Neural crest cell (in vitro differentiated cells): ENCODE data around the gene CTCF. TPM values are rescaled to one million over a fixed set of nuclear protein-coding genes. Genes with fewer than 3 reads are reported as not detected.

ENCODE experiments used
- DNase-seq: peaks from one replicate; pipeline ENCODE4 v3.0.0; 2021; ENCODE audit warnings: low read depth, mixed read lengths, low spot score
- H3K27ac Mint-ChIP-seq: one replicate; pipeline ENCODE4 v1.8.0; 2021; ENCODE audit warnings: mild to moderate bottlenecking, mixed read lengths; ENCODE audit not compliant: unreplicated experiment
- H3K27me3 Mint-ChIP-seq: 2 replicates; pipeline ENCODE4 v1.8.0; 2021; ENCODE audit warnings: low read depth, mild to moderate bottlenecking, mixed read lengths
- H3K36me3 Mint-ChIP-seq: 2 replicates; pipeline ENCODE4 v1.8.0; 2021; ENCODE audit warnings: low read depth, mild to moderate bottlenecking, mixed read lengths
- H3K4me1 Mint-ChIP-seq: 2 replicates; pipeline ENCODE4 v1.8.0; 2021; ENCODE audit warnings: mixed read lengths
- H3K4me3 Mint-ChIP-seq: one replicate; pipeline ENCODE4 v1.8.0; 2021; ENCODE audit warnings: mild to moderate bottlenecking, mixed read lengths
- H3K9me3 Mint-ChIP-seq: 2 replicates; pipeline ENCODE4 v1.8.0; 2021; ENCODE audit warnings: mixed read lengths
- total RNA-seq: library from RNA; stranded (reverse); gene quantifications from 2 replicates; pipeline ENCODE4 v1.2.1, GENCODE V29; 2021
- TF ChIP-seq, protein P1 (sequence below): fragments of 200-600 bp; sonication (generic); conservative IDR thresholded peaks from 2 replicates; pipeline ENCODE4 v1.5.0; 2021; ENCODE audit warnings: antibody characterized with exemption, mild to moderate bottlenecking

CTCF gene
- total RNA-seq, 1 donor from 2014 or later, result 78.8 TPM

DNA sequence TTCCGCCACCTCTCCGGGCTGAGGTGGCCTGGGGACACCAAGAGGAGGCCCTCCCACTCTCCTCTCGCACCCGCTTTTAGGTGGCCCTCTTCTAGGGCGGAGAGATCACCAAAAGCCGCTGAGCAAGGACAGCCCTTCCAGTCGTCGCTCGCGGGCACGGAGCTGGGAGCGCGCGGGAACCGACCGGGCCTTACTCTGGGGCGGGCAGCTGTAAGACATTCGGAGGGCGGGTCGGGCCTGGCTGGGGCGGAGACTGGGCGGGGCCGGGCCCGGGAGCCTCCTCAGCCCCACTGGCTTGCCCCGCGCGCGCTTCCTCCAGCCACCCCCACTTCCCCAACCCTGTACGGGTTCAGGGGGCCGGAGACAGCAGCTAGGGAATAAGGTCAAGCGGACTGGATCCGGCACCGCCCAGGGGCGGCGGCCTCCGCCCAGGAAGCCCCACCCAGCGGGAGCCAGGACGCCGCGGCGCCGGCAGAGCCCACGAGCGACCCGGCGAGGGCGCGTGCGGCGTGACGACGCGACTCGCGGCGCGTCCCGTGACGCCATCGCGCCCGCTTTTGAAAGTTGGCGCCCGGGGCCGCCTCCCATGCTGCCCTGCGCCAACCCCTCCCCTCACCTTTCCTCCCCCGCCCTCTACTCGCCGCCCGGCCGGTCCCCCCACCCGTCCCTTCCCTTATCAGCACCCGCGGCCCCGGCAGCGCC is 351 bp upstream of the CTCF start:
- DNase-seq, result peak; percentile 83
- Mint-ChIP-seq H3K27ac (peak overlapping the region; percentile 84), H3K4me3 (peak overlapping the region; percentile 94), H3K9me3 (no peaks in the 10 kb centered on the region), H3K27me3 (no peaks in the 10 kb centered on the region), H3K4me1 (peaks cover 30% of the 10 kb centered on the region), H3K36me3 (no peaks in the 10 kb centered on the region)
- TF ChIP-seq, protein P1, sequence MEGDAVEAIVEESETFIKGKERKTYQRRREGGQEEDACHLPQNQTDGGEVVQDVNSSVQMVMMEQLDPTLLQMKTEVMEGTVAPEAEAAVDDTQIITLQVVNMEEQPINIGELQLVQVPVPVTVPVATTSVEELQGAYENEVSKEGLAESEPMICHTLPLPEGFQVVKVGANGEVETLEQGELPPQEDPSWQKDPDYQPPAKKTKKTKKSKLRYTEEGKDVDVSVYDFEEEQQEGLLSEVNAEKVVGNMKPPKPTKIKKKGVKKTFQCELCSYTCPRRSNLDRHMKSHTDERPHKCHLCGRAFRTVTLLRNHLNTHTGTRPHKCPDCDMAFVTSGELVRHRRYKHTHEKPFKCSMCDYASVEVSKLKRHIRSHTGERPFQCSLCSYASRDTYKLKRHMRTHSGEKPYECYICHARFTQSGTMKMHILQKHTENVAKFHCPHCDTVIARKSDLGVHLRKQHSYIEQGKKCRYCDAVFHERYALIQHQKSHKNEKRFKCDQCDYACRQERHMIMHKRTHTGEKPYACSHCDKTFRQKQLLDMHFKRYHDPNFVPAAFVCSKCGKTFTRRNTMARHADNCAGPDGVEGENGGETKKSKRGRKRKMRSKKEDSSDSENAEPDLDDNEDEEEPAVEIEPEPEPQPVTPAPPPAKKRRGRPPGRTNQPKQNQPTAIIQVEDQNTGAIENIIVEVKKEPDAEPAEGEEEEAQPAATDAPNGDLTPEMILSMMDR, result no peak

DNA sequence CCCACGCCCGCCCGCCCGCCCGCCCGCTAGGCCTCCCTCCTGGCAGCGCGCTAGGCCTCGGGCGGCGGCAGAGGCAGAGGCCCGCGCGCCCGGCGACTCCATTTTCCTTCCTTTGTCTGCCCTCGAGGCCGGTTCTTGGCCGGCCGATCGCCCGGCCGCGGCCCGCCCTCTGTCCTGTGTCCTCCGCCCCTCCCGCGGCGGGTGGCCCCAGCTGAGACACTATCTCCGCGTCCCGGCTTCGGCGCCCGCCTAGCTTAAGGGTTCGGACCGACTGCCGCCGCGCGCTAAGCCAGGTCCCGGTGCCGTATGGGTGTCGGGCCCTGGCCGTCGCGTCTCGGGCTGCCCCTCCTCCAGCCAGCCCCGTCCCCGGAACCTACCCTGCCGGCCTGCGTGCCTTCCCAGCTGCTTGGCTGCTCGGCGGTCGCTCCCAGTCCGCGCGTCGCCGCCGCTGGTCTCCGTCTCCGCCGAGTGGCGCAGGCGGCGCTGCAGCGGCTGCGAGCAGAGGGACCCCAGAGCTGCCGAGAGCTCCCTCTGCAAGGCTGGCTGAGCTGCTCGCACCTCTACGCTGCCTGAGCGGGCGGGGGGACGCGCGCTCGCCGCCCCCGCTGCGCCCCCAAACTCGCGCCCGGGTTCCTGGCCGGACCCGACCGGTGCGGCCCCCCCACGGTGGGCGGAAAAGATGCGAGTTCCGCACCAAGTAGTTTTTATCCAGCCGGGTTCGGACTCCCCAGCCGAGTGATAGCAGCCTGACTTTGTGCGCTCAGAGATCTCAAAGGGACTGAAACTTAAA is 787 bp downstream of the CTCF start:
- H3K4me1 Mint-ChIP-seq, result peaks cover 33% of the 10 kb centered on the region
- H3K27me3 Mint-ChIP-seq, result no peaks in the 10 kb centered on the region
- no peaks in the 10 kb centered on the region for H3K9me3 Mint-ChIP-seq
- no peaks in the 10 kb centered on the region for H3K36me3 Mint-ChIP-seq
- peak overlapping the region; percentile 96 for H3K4me3 Mint-ChIP-seq
- DNase-seq, result peak; percentile 55
- peak overlapping the region; percentile 98 for H3K27ac Mint-ChIP-seq
- TF ChIP-seq, protein P1, result no peak

DNA sequence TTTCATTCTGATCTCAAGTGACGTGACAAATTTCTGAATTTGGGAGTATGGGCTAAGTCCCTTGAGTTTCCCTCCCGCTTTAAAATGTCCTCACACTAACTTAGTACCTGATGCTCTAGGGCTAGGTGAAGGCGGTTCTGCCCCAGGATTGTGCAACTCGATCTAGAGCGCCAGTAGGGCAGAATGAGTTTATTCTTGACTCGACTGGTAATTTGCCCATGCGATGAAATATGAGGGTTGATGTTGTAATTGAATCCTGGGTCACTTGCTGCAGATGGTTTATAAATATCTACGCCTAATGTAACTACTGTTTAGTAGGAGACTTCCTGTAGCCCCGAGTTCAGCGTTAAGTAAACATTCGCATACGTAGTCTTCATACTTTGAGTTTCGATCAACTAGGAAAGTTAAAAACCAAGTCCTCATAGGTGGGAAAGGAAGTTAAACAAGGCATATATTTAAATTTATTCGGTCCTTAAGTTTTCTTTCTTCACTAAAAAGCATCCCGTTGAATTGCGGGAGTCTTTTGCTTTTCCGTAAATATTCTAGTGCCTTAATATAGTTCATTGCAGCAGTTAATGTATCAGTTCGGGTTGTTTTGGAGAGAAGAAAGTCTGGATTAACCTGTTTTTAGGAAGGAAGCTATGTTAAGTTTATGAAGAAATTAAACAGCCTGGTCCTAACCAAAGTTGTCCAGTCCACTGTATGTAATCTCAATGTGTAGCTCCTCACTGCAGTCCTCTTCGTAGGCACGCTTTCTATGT is 1.6 kb downstream of the CTCF start:
- H3K27ac Mint-ChIP-seq, result peak overlapping the region; percentile 98
- no peaks in the 10 kb centered on the region for H3K36me3 Mint-ChIP-seq
- H3K4me3 Mint-ChIP-seq, result peak overlapping the region; percentile 96
- TF ChIP-seq, protein P1, result no peak
- no peaks in the 10 kb centered on the region for H3K27me3 Mint-ChIP-seq
- H3K4me1 Mint-ChIP-seq, result peaks cover 33% of the 10 kb centered on the region
- DNase-seq, result no peak
- H3K9me3 Mint-ChIP-seq, result no peaks in the 10 kb centered on the region

DNA sequence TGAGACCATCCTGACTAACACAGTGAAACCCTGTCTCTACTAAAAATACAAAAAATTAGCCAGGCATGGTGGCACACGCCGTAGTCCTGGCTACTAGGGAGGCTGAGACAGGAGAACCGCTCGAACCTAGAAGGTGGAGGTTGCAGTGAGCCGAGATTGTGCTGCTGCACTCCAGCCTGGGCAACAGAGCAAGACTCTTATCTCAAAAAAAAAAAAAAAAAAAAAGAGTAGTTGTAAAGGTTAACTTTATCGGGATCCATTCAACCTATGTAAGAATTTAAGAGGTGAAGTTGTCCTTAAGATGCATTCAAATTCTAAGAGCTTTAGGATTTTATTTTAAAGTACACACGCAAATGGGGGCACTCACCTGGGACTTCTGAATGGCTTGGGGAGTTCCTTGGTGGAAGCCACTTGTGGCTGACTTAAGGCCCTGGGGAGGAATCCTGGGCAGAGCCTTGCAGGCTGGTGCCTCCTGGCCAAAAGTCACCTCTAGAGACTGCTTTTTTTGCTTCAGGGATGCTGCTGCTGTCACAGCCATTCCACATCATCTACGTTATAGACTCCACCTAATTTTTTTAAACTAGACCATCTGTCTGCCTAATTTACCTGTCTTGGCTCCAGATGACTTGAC is 3.3 kb downstream of the CTCF start:
- Mint-ChIP-seq H3K4me1 (peaks cover 30% of the 10 kb centered on the region), H3K27me3 (no peaks in the 10 kb centered on the region), H3K27ac (no peak overlapping the region), H3K9me3 (no peaks in the 10 kb centered on the region), H3K36me3 (no peaks in the 10 kb centered on the region), H3K4me3 (peak overlapping the region; percentile 67)
- TF ChIP-seq, protein P1, result no peak
- no peak for DNase-seq

DNA sequence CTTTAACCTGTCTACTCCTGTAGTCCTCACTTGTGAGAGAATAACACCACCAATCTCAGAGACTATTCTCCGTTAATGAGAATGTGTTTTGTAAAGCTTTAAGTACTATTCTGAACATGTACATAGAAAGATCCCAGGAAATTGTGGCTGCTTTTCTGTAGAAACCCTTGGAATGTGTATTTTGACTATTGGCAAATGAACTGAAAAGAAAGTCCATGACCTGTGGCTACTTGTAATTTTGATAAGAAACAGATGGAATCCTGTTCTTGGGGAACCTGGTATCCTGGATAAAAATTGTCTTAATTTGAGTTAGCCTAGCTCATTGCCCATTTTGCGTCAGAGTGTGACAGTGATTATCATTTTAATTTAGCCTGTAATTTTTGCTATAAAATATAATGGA is 9.1 kb downstream of the CTCF start:
- no peaks in the 10 kb centered on the region for H3K9me3 Mint-ChIP-seq
- DNase-seq, result no peak
- H3K4me1 Mint-ChIP-seq, result peaks cover 4% of the 10 kb centered on the region
- TF ChIP-seq, protein P1, result no peak
- no peak overlapping the region for H3K4me3 Mint-ChIP-seq
- H3K36me3 Mint-ChIP-seq, result peaks cover 5% of the 10 kb centered on the region
- no peaks in the 10 kb centered on the region for H3K27me3 Mint-ChIP-seq
- no peak overlapping the region for H3K27ac Mint-ChIP-seq
